Adrenal gland (tissue), 5 donors: ENCODE measurements around the gene TRAK2.
A peak's percentile ranks its signal among the peaks of the same experiment; 100 is the strongest.

Experiments used
- CTCF ChIP-seq, 6 experiments: fragments of 450-650 bp in 4 of 6; fragments of 200-600 bp in 2 of 6; sonication (generic) in 1 of 6; IDR thresholded peaks; 1 replicate in 5 of 6; 2 replicates in 1 of 6; pipeline versions ENCODE4 v1.5.1 to v1.8.0; 2016 to 2021; ENCODE audit warnings: antibody characterized with exemption in 6 of 6, mild to moderate bottlenecking in 2 of 6, moderate library complexity in 1 of 6
- POLR2A ChIP-seq, 2 donors: fragments of 450-650 bp; IDR thresholded peaks; one replicate each; pipeline ENCODE4 v1.6.1; 2017; ENCODE audit warnings: antibody characterized with exemption in 2 of 2, mild to moderate bottlenecking in 2 of 2, moderate library complexity in 1 of 2
- donor health status: DM: no; HTN: no; CAD: no.

DNA sequence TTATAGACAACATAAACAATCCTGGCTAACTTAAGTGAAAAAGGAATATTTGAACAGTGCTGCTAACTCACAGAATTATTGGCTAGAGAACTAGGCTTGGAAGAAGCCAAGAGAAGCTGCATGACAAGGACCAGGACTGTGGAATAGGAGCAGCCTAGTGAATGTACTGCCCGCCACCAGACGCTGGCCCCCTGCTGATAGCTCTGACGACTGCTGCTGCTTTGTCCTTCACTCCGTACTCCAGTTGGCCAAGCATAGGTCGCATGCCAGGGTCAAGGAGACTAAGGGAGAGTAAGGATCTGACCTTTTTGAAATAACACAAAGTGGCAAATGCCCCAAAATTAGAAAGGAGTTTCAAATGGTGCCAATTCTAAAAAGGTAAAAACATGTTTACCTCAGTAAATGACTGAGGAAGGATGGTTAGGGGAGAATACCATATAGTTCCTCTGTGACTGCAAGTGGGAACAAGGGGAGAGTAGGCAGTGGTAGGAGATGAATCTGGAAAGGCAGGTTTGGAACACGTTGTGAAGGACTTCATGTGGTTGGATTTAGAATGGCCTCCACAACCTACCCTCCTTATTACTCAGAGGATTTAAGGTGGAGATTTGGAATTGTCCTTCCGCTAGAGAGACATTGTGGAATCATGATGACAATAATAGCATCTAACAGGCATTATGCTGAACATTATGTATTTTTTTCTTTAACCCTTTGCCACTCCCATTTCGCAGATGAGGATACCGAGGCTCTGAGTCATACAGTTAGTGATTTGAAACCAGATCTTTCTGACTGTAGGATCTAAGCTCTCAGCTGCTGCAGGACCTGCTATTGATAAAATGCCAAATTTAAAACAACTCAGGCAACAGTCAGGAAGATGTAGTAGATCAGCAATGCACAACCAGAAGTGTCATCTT, 19.8 kb upstream of the TRAK2 start:
- peak in 3 of 6 experiments; percentile 27 to 35 (median 29) for TF ChIP-seq CTCF (IDR thresholded peaks at IDR 0.05)
- TF ChIP-seq POLR2A (IDR thresholded peaks at IDR 0.05): no peak
